ENCODE data around the gene TSPAN7. TPM values are rescaled to one million over a fixed set of nuclear protein-coding genes. Genes with fewer than 3 reads are reported as not detected.

Gene TSPAN7
- total and polyA plus RNA-seq, 9 of the 15 experiments (the other 6 are each of a cell fraction or from before 2014, with no cell fraction given) = 0.07 to 0.29 (median 0.12) TPM; not detected in 1

- H3K27me3 ChIP-seq (ENCODE audit: control insufficient read depth in 2 of 2, insufficient read depth in 2 of 2, low read length in 2 of 2) = no peaks in the 10 kb centered on the region
- H3K9me3 ChIP-seq (replicated peaks; ENCODE audit: control insufficient read depth, insufficient read depth, low read depth, low read length) = no peaks in the 10 kb centered on the region
- intact Hi-C loops (cut with micrococcal nuclease) = no loop called here
- WGBS (ENCODE audit: insufficient coverage, low coverage, missing lambda C conversion rate) = 0% methylated on average over 6 of the region's 6 CpGs
- FAIRE-seq = no peak
- H2AFZ ChIP-seq (ENCODE audit: low read depth, low read length) = no peak overlapping the region
- no peak for ATAC-seq
- no peaks in the 10 kb centered on the region for H3K9me1 ChIP-seq (ENCODE audit: control insufficient read depth, insufficient read depth, low read length)
- no peak overlapping the region for H3K4me3 ChIP-seq
- H3K27ac ChIP-seq (ENCODE audit: extremely low read depth, low read depth, low read length) = no peak overlapping the region
- no peaks in the 10 kb centered on the region for H3K36me3 ChIP-seq (ENCODE audit: control insufficient read depth, insufficient read depth, low read length)
- H3K79me2 ChIP-seq (ENCODE audit: control insufficient read depth, insufficient read depth, low read length) = no peaks in the 10 kb centered on the region
- ChIA-PET CTCF (ENCODE audit: low intra/inter-chr PET ratio) (no interaction called here), POLR2A (no interaction called here)
- no peaks in the 10 kb centered on the region for H3K4me1 ChIP-seq (replicated peaks in 1 of 2; ENCODE audit: control insufficient read depth in 2 of 2, insufficient read depth in 2 of 2, low read length in 2 of 2)
- no peaks in the 10 kb centered on the region for H4K20me1 ChIP-seq (replicated peaks; ENCODE audit: control insufficient read depth, insufficient read depth, low read length)
- DNase-seq (ENCODE audit: extremely low read depth in 1 of 4, low spot score in 3 of 4) = no peak
- H3K4me2 ChIP-seq (ENCODE audit: insufficient read depth, low read length) = no peak overlapping the region
- H3K9ac ChIP-seq (ENCODE audit: insufficient read depth in 1 of 2, low read depth in 2 of 2, low read length in 2 of 2) = no peak overlapping the region
- in situ Hi-C loops (cut with MboI) = no loop called here
- no TSS peak for BruUV-seq (replicated peaks)
- TF ChIP-seq RREB1 (CRISPR knock-in tag; IDR thresholded peaks at IDR 0.05) (no peak), HMBOX1 (IDR thresholded peaks at IDR 0.05) (no peak), HSF4 (CRISPR knock-in tag; IDR thresholded peaks at IDR 0.05; ENCODE audit: borderline replicate concordance) (no peak), ZNF146 (CRISPR knock-in tag; IDR thresholded peaks at IDR 0.05; ENCODE audit: unreplicated experiment) (no peak), CREB1 (IDR thresholded peaks at IDR 0.05) (no peak), CREB1 (CRISPR knock-in tag; IDR thresholded peaks at IDR 0.05) (no peak), KDM5B (IDR thresholded peaks at IDR 0.05; ENCODE audit: insufficient replicate concordance, low read depth, low read length) (no peak), PYGO2 (tag; IDR thresholded peaks at IDR 0.05) (no peak), ADNP (tag; IDR thresholded peaks at IDR 0.05) (no peak)
- TF ChIP-seq, protein P1, sequence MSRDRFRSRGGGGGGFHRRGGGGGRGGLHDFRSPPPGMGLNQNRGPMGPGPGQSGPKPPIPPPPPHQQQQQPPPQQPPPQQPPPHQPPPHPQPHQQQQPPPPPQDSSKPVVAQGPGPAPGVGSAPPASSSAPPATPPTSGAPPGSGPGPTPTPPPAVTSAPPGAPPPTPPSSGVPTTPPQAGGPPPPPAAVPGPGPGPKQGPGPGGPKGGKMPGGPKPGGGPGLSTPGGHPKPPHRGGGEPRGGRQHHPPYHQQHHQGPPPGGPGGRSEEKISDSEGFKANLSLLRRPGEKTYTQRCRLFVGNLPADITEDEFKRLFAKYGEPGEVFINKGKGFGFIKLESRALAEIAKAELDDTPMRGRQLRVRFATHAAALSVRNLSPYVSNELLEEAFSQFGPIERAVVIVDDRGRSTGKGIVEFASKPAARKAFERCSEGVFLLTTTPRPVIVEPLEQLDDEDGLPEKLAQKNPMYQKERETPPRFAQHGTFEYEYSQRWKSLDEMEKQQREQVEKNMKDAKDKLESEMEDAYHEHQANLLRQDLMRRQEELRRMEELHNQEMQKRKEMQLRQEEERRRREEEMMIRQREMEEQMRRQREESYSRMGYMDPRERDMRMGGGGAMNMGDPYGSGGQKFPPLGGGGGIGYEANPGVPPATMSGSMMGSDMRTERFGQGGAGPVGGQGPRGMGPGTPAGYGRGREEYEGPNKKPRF (IDR thresholded peaks at IDR 0.05; ENCODE audit: low read depth, low read length) = no peak
- TF ChIP-seq, protein P2, sequence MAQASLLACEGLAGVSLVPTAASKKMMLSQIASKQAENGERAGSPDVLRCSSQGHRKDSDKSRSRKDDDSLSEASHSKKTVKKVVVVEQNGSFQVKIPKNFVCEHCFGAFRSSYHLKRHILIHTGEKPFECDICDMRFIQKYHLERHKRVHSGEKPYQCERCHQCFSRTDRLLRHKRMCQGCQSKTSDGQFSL (CRISPR knock-in tag; IDR thresholded peaks at IDR 0.05) = no peak
- TF ChIP-seq, protein P2 (tag; IDR thresholded peaks at IDR 0.05) = no peak
Observed at GRCh38 chrX:38519651-38520050, 41.7 kb upstream of the TSPAN7 start.
